Tibial nerve (tissue), 4 donors: ENCODE measurements around the gene TCEAL4.

ENCODE experiments used
- EP300 ChIP-seq, 2 donors: sonication (generic); formaldehyde crosslinking; IDR thresholded peaks; one replicate each; pipeline ENCODE4 v1.6.1; 2017; ENCODE audit warnings: antibody characterized with exemption in 2 of 2, mild to moderate bottlenecking in 1 of 2
- POLR2A ChIP-seq, 2 donors: fragments of 450-650 bp; IDR thresholded peaks; one replicate each; pipeline ENCODE4 v1.6.1; 2017; ENCODE audit warnings: antibody characterized with exemption in 2 of 2, mild to moderate bottlenecking in 2 of 2, moderate library complexity in 2 of 2
- TF ChIP-seq, protein P1 (sequence below), 5 experiments: fragments of 200-600 bp in 3 of 5; fragments of 450-650 bp in 2 of 5; sonication (generic) in 3 of 5; IDR thresholded peaks; one replicate each; pipeline ENCODE4 v1.5.1; 2016 to 2019; ENCODE audit warnings: antibody characterized with exemption in 5 of 5, mild to moderate bottlenecking in 3 of 5, moderate library complexity in 2 of 5

DNA sequence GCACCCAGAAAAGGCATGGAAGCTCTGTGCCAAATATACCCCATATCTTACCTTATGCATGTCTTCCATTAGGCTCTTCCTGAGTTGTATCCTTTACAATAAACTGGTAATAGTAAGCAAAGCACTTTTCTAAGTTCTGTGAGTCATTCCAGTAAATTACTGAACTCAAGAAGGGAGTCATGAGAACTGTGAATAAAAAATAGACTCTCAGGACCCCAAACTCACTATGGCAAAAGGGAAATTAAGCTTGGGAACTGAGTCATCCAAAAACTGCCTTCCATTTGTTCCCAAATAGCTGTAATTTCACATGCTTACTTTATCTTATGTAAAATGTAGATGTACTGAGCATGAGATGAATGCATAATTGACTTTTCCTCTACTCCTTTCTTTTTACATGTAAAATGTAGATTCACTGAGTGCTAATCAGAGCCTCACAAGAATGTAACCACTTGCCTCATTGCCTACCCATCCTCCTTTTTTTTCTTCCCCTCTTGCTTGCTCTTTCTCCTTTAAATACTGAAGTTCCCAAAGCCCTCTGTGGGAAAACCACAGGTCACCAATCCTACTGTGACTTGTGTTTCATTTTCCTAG lies 30.6 kb downstream of the TCEAL4 start:
- no peak for TF ChIP-seq EP300 (IDR thresholded peaks at IDR 0.05)
- TF ChIP-seq, protein P1, sequence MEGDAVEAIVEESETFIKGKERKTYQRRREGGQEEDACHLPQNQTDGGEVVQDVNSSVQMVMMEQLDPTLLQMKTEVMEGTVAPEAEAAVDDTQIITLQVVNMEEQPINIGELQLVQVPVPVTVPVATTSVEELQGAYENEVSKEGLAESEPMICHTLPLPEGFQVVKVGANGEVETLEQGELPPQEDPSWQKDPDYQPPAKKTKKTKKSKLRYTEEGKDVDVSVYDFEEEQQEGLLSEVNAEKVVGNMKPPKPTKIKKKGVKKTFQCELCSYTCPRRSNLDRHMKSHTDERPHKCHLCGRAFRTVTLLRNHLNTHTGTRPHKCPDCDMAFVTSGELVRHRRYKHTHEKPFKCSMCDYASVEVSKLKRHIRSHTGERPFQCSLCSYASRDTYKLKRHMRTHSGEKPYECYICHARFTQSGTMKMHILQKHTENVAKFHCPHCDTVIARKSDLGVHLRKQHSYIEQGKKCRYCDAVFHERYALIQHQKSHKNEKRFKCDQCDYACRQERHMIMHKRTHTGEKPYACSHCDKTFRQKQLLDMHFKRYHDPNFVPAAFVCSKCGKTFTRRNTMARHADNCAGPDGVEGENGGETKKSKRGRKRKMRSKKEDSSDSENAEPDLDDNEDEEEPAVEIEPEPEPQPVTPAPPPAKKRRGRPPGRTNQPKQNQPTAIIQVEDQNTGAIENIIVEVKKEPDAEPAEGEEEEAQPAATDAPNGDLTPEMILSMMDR (IDR thresholded peaks at IDR 0.05): no peak
- no peak for TF ChIP-seq POLR2A (IDR thresholded peaks at IDR 0.05)
